Inflammatory macrophage treated with lipopolysaccharide for 4 hours (primary cell): ENCODE measurements around the gene TMEM80.
"Not testable (repeated sequence)": the region's sequence is repeated elsewhere in the genome, so short reads cannot be mapped to it uniquely, and the experiment has no call there.

Experiments
- DNase-seq: peaks from one replicate; pipeline ENCODE4 v3.0.0-alpha.2; 2020

The TMEM80 gene

GRCh38 chr11:695538-696248 is at the start of gene TMEM80:
TSS of gene TMEM80 (plus strand) at chr11:695816. CDS start at chr11:695828, 12 bp downstream.
- peak; percentile 100 for DNase-seq

- DNase-seq, result no peak
Observed at GRCh38 chr11:646214-646613, 49.4 kb upstream of the TMEM80 start.

GRCh38 chr11:647672-648158 is 47.9 kb upstream of the TMEM80 start:
- not testable (repeated sequence) for DNase-seq

GRCh38 chr11:650482-650881 is 45.1 kb upstream of the TMEM80 start:
- no peak for DNase-seq

GRCh38 chr11:653136-653535 is 42.5 kb upstream of the TMEM80 start:
- peak; percentile 29 for DNase-seq

GRCh38 chr11:653837-654236 is 41.8 kb upstream of the TMEM80 start:
- DNase-seq, result no peak

GRCh38 chr11:654444-654843 is 41.2 kb upstream of the TMEM80 start:
- not testable (repeated sequence) for DNase-seq

- no peak for DNase-seq
Observed at GRCh38 chr11:655036-655726, 40.4 kb upstream of the TMEM80 start.

GRCh38 chr11:656426-656825 is 39.2 kb upstream of the TMEM80 start:
- no peak for DNase-seq

- DNase-seq, result no peak
Observed at GRCh38 chr11:656866-657265, 38.8 kb upstream of the TMEM80 start.

GRCh38 chr11:657691-658126 is 37.9 kb upstream of the TMEM80 start:
- DNase-seq, result no peak

- DNase-seq, result no peak
Observed at GRCh38 chr11:659532-660085, 36.0 kb upstream of the TMEM80 start.

GRCh38 chr11:660281-660680 is 35.3 kb upstream of the TMEM80 start:
- no peak for DNase-seq

- no peak for DNase-seq
Observed at GRCh38 chr11:660681-661444, 34.8 kb upstream of the TMEM80 start.

GRCh38 chr11:662689-663274 is 32.8 kb upstream of the TMEM80 start:
- peak; percentile 48 for DNase-seq

- no peak for DNase-seq
Observed at GRCh38 chr11:665062-665703, 30.4 kb upstream of the TMEM80 start.

GRCh38 chr11:665704-666281 is 29.8 kb upstream of the TMEM80 start:
- no peak for DNase-seq

GRCh38 chr11:673866-674265 is 21.8 kb upstream of the TMEM80 start:
- DNase-seq, result no peak

- no peak for DNase-seq
Observed at GRCh38 chr11:674406-674805, 21.2 kb upstream of the TMEM80 start.

GRCh38 chr11:678297-678696 is 17.3 kb upstream of the TMEM80 start:
- DNase-seq, result no peak

GRCh38 chr11:679271-680207 is 16.1 kb upstream of the TMEM80 start:
- no peak for DNase-seq
